Thyroid gland (tissue), 4 donors: ENCODE results near the gene ANKRD26. TPM values are rescaled to one million over a fixed set of nuclear protein-coding genes. Genes with fewer than 3 reads are reported as not detected.

Experiments used
- DNase-seq, 2 donors: peaks; one replicate each; pipeline ENCODE4 v3.0.0-alpha.2; 2019
- H3K27ac ChIP-seq, 3 donors: fragments of 200-600 bp; sonication (generic); 1 replicate in 2 of 3; 2 replicates in 1 of 3; pipeline ENCODE4 v1.5.1; 2016 to 2019; ENCODE audit warnings: mild to moderate bottlenecking in 1 of 3, moderate library complexity in 1 of 3
- H3K27me3 ChIP-seq: fragments of 200-600 bp; sonication (generic); one replicate; pipeline ENCODE4 v1.5.1; 2019
- H3K36me3 ChIP-seq, 2 donors: fragments of 200-600 bp; sonication (generic); one replicate each; pipeline ENCODE4 v1.5.1; 2016 to 2019
- H3K4me1 ChIP-seq, 2 donors: fragments of 200-600 bp; sonication (generic); one replicate each; pipeline ENCODE4 v1.5.1; 2017 to 2019
- H3K4me3 ChIP-seq, 3 donors: fragments of 200-600 bp; sonication (generic); replicated peaks in 1 of 3; 1 replicate in 2 of 3; 2 replicates in 1 of 3; pipeline ENCODE4 v1.5.1; 2016; ENCODE audit warnings: mild to moderate bottlenecking in 1 of 3
- H3K9me3 ChIP-seq: fragments of 200-600 bp; sonication (generic); one replicate; pipeline ENCODE4 v1.5.1; 2017
- POLR2A ChIP-seq, 2 donors: fragments of 450-650 bp; IDR thresholded peaks; one replicate each; pipeline ENCODE4 v1.6.1; 2017; ENCODE audit warnings: antibody characterized with exemption in 2 of 2, mild to moderate bottlenecking in 2 of 2, moderate library complexity in 1 of 2
- WGBS, 2 donors: methylation state at CpG; one replicate each; pipeline ENCODE4 v1.1.5; 2017; 5-methylcytosine and 5-hydroxymethylcytosine counted together
- intact Hi-C: fragments of 100-400 bp; cut with DNase I; formaldehyde crosslinking; loops from one replicate; pipeline ENCODE4 v1.15.1; 2023
- total RNA-seq, 4 donors: library from RNA; depleted of rRNA; stranded (reverse); fragments of >200 nt; gene quantifications; one replicate each; pipeline ENCODE4 v1.2.3, GENCODE V29; 2016
- TF ChIP-seq, protein P1 (sequence below), 6 experiments: fragments of 200-600 bp in 3 of 6; fragments of 450-650 bp in 3 of 6; sonication (generic) in 3 of 6; IDR thresholded peaks; one replicate each; pipeline ENCODE4 v1.5.1; 2016 to 2019; ENCODE audit warnings: antibody characterized with exemption in 6 of 6, mild to moderate bottlenecking in 2 of 6, inconsistent platforms in 1 of 6, moderate library complexity in 1 of 6

ANKRD26 gene
- total RNA-seq, 4 donors from 2014 or later, result 13.1 to 18.9 (median 14.5) TPM

DNA sequence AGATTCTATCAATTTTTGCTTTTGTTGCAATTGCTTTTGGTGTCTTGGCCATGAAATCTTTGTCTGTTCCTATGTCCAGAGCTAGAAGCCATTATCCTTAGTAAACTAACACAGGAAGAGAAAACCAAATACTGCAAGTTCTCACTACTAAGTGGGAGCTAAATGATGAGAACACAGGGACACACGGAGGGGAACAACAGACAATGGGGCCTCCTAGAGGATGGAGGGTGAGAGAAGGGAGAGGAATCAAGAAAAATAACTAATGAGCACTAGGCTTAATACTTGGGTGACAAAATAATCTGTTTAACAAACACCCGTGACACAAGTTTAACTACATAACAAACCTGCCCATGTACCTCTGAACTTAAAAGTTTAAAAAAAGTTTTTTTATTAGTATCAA, 78.2 kb downstream of the ANKRD26 start:
- intact Hi-C loops, result no loop called here
- Histone ChIP-seq H3K4me1 (no peaks in the 10 kb centered on the region), H3K27me3 (no peaks in the 10 kb centered on the region), H3K27ac (no peak overlapping the region), H3K4me3 (no peak overlapping the region), H3K36me3 (peaks cover 0 to 4% of the 10 kb centered on the region in 2 donors), H3K9me3 (no peaks in the 10 kb centered on the region)
- TF ChIP-seq, protein P1, sequence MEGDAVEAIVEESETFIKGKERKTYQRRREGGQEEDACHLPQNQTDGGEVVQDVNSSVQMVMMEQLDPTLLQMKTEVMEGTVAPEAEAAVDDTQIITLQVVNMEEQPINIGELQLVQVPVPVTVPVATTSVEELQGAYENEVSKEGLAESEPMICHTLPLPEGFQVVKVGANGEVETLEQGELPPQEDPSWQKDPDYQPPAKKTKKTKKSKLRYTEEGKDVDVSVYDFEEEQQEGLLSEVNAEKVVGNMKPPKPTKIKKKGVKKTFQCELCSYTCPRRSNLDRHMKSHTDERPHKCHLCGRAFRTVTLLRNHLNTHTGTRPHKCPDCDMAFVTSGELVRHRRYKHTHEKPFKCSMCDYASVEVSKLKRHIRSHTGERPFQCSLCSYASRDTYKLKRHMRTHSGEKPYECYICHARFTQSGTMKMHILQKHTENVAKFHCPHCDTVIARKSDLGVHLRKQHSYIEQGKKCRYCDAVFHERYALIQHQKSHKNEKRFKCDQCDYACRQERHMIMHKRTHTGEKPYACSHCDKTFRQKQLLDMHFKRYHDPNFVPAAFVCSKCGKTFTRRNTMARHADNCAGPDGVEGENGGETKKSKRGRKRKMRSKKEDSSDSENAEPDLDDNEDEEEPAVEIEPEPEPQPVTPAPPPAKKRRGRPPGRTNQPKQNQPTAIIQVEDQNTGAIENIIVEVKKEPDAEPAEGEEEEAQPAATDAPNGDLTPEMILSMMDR (IDR thresholded peaks at IDR 0.05), result no peak
- no peak for TF ChIP-seq POLR2A (IDR thresholded peaks at IDR 0.05)
- WGBS, 2 donors, result 76 to 78% methylated on average over 2 of the region's 2 CpGs
- no peak for DNase-seq

DNA sequence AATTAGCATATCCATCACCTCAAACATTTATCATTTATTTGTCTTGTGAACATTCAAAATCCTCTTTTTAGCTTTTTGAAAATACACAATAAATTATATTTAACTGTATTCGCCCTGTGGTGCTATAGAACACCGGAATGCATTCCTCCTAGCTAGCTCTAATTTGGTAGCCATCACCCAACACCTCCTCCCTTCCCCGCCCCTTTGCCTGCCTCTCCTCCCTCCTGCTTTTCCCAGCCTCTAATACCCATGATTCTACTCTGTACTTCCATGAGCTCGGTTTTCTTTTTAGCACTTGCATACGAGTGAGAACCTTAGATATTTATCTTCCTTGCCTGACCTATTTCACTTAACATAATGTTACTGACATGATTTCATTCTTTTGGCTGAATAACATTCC, 80.1 kb downstream of the ANKRD26 start:
- intact Hi-C loops, result no loop called here

DNA sequence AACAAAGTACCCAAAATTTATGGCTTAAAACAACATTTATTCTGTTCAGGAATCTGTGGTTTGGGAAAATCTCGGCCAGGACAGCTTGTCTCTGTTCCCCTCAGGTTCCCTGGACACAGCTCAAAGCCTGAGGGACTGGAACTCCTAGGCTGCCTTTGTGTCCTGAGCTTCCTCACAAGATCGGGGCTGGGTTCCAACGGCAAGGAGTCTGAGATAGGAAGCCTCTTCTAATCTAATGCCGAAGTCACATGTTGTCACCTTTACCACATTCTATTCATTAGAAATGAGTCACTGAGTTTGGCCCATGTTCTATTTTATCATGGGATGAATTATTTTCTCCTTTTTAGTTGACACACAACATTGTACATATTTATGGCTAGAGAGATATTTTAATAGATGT, 80.5 kb downstream of the ANKRD26 start:
- H3K4me1 ChIP-seq, result no peaks in the 10 kb centered on the region
- no peak for DNase-seq
- TF ChIP-seq POLR2A (IDR thresholded peaks at IDR 0.05), result no peak
- TF ChIP-seq, protein P1 (IDR thresholded peaks at IDR 0.05), result no peak
- no peaks in the 10 kb centered on the region for H3K27me3 ChIP-seq
- intact Hi-C loops, result no loop called here
- no peak overlapping the region for H3K27ac ChIP-seq
- no peaks in the 10 kb centered on the region for H3K36me3 ChIP-seq
- no peaks in the 10 kb centered on the region for H3K9me3 ChIP-seq
- no peak overlapping the region for H3K4me3 ChIP-seq
- WGBS, 2 donors, result 80 to 91% methylated on average over 4 of the region's 4 CpGs

More for the DNA sequence above, 80.1 kb downstream of the ANKRD26 start:
- 93 to 95% methylated on average over 5 of the region's 5 CpGs for WGBS, 2 donors
- Histone ChIP-seq H3K9me3 (no peaks in the 10 kb centered on the region), H3K36me3 (no peaks in the 10 kb centered on the region), H3K4me1 (no peaks in the 10 kb centered on the region), H3K4me3 (no peak overlapping the region), H3K27me3 (no peaks in the 10 kb centered on the region), H3K27ac (no peak overlapping the region)
- DNase-seq, result no peak
- TF ChIP-seq, protein P1 (IDR thresholded peaks at IDR 0.05), result no peak
- TF ChIP-seq POLR2A (IDR thresholded peaks at IDR 0.05), result no peak

DNA sequence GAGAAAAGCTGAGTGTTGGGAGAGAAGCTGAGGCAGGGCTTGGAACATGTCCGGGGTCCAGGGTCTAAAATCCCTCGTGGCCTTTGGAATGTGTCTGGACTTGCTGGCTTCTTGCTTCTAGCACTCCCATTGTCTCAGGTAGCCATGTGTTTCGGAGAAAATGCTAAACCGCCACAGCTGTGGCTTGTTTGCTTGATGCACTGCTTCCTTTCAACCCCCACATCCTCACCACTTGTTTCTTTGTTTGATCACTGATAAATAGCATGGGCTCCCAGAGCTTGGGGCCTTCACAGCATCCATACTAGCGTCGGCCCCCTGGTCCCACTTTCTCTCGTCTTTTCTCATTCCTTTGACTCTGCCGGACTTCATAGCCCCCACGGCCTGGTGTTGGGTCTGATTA, 102.7 kb downstream of the ANKRD26 start:
- intact Hi-C loops, result no loop called here
- H3K36me3 ChIP-seq, result no peaks in the 10 kb centered on the region
- no peaks in the 10 kb centered on the region for H3K4me1 ChIP-seq
- no peak overlapping the region for H3K4me3 ChIP-seq
- H3K27me3 ChIP-seq, result no peaks in the 10 kb centered on the region
- H3K9me3 ChIP-seq, result no peaks in the 10 kb centered on the region
- H3K27ac ChIP-seq, result no peak overlapping the region
- DNase-seq, result no peak
- WGBS, 2 donors, result 94 to 95% methylated on average over 9 of the region's 9 CpGs
- TF ChIP-seq POLR2A (IDR thresholded peaks at IDR 0.05), result no peak
- TF ChIP-seq, protein P1 (IDR thresholded peaks at IDR 0.05), result no peak

DNA sequence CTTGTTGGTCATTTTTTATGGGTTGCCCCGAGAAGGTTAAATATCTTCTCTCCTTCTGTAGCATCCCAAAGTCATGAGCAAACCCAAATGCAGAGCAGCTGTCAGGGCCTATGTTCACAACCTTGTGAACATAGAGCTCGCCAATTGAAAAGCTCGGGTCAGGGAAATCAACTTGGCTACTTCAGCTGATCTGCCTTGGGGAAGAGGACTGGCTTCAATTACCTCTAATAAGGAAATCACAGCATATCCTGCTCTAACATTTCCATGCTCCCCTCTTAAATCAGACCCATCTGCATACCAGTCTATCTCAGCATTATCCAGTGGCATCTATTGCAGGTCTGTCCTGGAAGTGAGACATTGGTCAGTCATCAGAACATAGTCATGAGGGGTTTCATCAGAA, 105.6 kb downstream of the ANKRD26 start:
- TF ChIP-seq POLR2A (IDR thresholded peaks at IDR 0.05), result no peak
- TF ChIP-seq, protein P1 (IDR thresholded peaks at IDR 0.05), result no peak
- intact Hi-C loops, result no loop called here
- Histone ChIP-seq H3K36me3 (no peaks in the 10 kb centered on the region), H3K27ac (no peak overlapping the region), H3K4me1 (peaks cover 0 to 6% of the 10 kb centered on the region in 2 donors), H3K27me3 (no peaks in the 10 kb centered on the region), H3K9me3 (no peaks in the 10 kb centered on the region), H3K4me3 (no peak overlapping the region)
- DNase-seq, result no peak
- WGBS, 2 donors, result 89 to 92% methylated on average over 3 of the region's 3 CpGs
